ENCODE results near the gene CACNA2D1.

GRCh38 chr7:81986723-81987470 lies 456.7 kb downstream of the CACNA2D1 start:
- TF ChIP-seq POLR2A (IDR thresholded peaks at IDR 0.05): no peak
- TF ChIP-seq, protein P1, sequence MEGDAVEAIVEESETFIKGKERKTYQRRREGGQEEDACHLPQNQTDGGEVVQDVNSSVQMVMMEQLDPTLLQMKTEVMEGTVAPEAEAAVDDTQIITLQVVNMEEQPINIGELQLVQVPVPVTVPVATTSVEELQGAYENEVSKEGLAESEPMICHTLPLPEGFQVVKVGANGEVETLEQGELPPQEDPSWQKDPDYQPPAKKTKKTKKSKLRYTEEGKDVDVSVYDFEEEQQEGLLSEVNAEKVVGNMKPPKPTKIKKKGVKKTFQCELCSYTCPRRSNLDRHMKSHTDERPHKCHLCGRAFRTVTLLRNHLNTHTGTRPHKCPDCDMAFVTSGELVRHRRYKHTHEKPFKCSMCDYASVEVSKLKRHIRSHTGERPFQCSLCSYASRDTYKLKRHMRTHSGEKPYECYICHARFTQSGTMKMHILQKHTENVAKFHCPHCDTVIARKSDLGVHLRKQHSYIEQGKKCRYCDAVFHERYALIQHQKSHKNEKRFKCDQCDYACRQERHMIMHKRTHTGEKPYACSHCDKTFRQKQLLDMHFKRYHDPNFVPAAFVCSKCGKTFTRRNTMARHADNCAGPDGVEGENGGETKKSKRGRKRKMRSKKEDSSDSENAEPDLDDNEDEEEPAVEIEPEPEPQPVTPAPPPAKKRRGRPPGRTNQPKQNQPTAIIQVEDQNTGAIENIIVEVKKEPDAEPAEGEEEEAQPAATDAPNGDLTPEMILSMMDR (IDR thresholded peaks at IDR 0.05): no peak
